ENCODE measurements around the gene POMT1.

GRCh38 chr9:131529597-131530545 is 27.2 kb downstream of the POMT1 start:
- TF ChIP-seq CTCF (IDR thresholded peaks at IDR 0.05) (no peak), POLR2A (IDR thresholded peaks at IDR 0.05) (no peak)
